ENCODE measurements around the gene DAB2IP. TPM values are rescaled to one million over a fixed set of nuclear protein-coding genes. Genes with fewer than 3 reads are reported as not detected.

The DAB2IP gene
- total and polyA plus RNA-seq, 2 experiments from 2014 or later, result 8.9 to 42.8 TPM

DNA sequence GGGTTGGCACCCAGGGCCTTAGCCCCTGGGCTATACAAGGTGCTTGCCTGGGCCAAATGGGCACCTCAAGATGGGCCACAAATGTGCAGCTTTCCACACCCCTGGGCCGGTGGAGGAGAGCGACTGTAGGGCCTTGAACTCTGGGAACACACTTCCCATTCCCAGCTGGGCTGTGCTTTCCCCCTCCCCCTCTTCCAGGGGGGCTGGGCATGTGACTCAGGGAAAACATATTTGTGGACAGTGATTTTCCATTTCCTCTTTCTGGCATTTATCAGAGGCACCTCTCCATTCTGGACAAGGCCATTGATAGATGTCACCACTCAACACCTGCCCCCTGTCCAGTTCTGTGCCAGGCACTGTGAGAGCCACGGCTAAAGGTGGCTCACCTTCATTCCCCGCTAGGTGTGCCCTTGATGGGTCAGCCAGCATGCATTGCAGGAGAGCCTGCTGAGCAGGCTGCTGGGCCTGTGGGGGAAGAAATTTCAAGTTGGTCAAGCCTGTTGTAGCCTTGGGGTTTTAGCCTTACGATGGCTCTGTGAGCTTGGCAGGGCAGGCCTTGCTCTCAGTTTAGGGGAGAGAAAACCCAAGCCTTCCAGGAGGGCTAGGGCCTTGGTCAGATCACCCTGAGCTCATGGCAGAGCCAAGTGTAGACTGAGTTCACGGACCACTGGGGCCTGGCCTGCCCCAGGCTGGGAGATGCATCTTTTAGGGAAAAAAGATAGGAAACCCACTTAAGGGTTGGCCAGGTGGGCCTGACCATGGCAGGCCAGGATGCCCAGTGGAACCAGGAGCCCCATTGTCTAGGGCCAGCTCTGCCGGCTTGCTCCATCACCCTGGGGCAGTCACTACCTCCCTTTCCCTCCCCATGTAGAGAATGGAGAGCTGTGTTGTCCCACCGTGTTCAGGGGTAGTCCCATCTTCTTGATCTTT is 113.9 kb downstream of the DAB2IP start:
- Mint-ChIP-seq H3K4me1 (peaks cover 4% of the 10 kb centered on the region; the same call in 1 of the 3 replicates), H3K4me3 (no peak overlapping the region), H3K9me3 (no peaks in the 10 kb centered on the region; the same call in 2 of the 3 replicates), H3K36me3 (ENCODE audit: low read depth) (peaks cover 41% of the 10 kb centered on the region), H3K27ac (peak overlapping the region; percentile 72; the same call in 1 of the 2 replicates), H3K27me3 (ENCODE audit: insufficient read depth, low read depth, poor library complexity) (peaks cover 10% of the 10 kb centered on the region)
- Histone ChIP-seq H3K4me3 (no peak overlapping the region), H2AFZ (no peak overlapping the region), H3K36me3 (ENCODE audit: insufficient read depth) (peaks cover 10% of the 10 kb centered on the region; the same call in 1 of the 2 replicates), H3K9me2 (ENCODE audit: insufficient read depth) (no peaks in the 10 kb centered on the region), H3K27ac (ENCODE audit: low read depth) (no peak overlapping the region; the same call in 1 of the 2 replicates), H3K4me2 (no peak overlapping the region), H4K20me1 (replicated peaks; ENCODE audit: insufficient read depth) (peaks cover 4% of the 10 kb centered on the region; the same call in 1 of the 2 replicates), H3K27me3 (ENCODE audit: insufficient read depth) (no peaks in the 10 kb centered on the region), H3K79me2 (replicated peaks; ENCODE audit: insufficient read depth) (no peaks in the 10 kb centered on the region), H3F3A (replicated peaks; ENCODE audit: low read depth) (no peaks in the 10 kb centered on the region), H3K4me1 (ENCODE audit: insufficient read depth) (no peaks in the 10 kb centered on the region)
- ATAC-seq (peak; percentile 17; the same call in 1 of the 3 replicates), DNase-seq (ENCODE audit: low spot score) (no peak)
- TF ChIP-seq ETS1 (IDR thresholded peaks at IDR 0.05) (no peak), EZH2phosphoT487 (IDR thresholded peaks at IDR 0.05; ENCODE audit: unreplicated experiment) (no peak), STAT1 (IDR thresholded peaks at IDR 0.05; ENCODE audit: unreplicated experiment) (no peak), EZH2 (IDR thresholded peaks at IDR 0.05; ENCODE audit: low read depth, unreplicated experiment) (no peak), CREB1 (CRISPR knock-in tag; IDR thresholded peaks at IDR 0.05; ENCODE audit: low read depth) (no peak)
- TF ChIP-seq, protein P1, sequence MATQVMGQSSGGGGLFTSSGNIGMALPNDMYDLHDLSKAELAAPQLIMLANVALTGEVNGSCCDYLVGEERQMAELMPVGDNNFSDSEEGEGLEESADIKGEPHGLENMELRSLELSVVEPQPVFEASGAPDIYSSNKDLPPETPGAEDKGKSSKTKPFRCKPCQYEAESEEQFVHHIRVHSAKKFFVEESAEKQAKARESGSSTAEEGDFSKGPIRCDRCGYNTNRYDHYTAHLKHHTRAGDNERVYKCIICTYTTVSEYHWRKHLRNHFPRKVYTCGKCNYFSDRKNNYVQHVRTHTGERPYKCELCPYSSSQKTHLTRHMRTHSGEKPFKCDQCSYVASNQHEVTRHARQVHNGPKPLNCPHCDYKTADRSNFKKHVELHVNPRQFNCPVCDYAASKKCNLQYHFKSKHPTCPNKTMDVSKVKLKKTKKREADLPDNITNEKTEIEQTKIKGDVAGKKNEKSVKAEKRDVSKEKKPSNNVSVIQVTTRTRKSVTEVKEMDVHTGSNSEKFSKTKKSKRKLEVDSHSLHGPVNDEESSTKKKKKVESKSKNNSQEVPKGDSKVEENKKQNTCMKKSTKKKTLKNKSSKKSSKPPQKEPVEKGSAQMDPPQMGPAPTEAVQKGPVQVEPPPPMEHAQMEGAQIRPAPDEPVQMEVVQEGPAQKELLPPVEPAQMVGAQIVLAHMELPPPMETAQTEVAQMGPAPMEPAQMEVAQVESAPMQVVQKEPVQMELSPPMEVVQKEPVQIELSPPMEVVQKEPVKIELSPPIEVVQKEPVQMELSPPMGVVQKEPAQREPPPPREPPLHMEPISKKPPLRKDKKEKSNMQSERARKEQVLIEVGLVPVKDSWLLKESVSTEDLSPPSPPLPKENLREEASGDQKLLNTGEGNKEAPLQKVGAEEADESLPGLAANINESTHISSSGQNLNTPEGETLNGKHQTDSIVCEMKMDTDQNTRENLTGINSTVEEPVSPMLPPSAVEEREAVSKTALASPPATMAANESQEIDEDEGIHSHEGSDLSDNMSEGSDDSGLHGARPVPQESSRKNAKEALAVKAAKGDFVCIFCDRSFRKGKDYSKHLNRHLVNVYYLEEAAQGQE (IDR thresholded peaks at IDR 0.05; ENCODE audit: unreplicated experiment), result no peak
- TF ChIP-seq, protein P2, sequence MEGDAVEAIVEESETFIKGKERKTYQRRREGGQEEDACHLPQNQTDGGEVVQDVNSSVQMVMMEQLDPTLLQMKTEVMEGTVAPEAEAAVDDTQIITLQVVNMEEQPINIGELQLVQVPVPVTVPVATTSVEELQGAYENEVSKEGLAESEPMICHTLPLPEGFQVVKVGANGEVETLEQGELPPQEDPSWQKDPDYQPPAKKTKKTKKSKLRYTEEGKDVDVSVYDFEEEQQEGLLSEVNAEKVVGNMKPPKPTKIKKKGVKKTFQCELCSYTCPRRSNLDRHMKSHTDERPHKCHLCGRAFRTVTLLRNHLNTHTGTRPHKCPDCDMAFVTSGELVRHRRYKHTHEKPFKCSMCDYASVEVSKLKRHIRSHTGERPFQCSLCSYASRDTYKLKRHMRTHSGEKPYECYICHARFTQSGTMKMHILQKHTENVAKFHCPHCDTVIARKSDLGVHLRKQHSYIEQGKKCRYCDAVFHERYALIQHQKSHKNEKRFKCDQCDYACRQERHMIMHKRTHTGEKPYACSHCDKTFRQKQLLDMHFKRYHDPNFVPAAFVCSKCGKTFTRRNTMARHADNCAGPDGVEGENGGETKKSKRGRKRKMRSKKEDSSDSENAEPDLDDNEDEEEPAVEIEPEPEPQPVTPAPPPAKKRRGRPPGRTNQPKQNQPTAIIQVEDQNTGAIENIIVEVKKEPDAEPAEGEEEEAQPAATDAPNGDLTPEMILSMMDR (conservative IDR thresholded peaks at IDR 0.05; ENCODE audit: low read depth in 2 of 2), result no peak
- TF ChIP-seq, protein P3, sequence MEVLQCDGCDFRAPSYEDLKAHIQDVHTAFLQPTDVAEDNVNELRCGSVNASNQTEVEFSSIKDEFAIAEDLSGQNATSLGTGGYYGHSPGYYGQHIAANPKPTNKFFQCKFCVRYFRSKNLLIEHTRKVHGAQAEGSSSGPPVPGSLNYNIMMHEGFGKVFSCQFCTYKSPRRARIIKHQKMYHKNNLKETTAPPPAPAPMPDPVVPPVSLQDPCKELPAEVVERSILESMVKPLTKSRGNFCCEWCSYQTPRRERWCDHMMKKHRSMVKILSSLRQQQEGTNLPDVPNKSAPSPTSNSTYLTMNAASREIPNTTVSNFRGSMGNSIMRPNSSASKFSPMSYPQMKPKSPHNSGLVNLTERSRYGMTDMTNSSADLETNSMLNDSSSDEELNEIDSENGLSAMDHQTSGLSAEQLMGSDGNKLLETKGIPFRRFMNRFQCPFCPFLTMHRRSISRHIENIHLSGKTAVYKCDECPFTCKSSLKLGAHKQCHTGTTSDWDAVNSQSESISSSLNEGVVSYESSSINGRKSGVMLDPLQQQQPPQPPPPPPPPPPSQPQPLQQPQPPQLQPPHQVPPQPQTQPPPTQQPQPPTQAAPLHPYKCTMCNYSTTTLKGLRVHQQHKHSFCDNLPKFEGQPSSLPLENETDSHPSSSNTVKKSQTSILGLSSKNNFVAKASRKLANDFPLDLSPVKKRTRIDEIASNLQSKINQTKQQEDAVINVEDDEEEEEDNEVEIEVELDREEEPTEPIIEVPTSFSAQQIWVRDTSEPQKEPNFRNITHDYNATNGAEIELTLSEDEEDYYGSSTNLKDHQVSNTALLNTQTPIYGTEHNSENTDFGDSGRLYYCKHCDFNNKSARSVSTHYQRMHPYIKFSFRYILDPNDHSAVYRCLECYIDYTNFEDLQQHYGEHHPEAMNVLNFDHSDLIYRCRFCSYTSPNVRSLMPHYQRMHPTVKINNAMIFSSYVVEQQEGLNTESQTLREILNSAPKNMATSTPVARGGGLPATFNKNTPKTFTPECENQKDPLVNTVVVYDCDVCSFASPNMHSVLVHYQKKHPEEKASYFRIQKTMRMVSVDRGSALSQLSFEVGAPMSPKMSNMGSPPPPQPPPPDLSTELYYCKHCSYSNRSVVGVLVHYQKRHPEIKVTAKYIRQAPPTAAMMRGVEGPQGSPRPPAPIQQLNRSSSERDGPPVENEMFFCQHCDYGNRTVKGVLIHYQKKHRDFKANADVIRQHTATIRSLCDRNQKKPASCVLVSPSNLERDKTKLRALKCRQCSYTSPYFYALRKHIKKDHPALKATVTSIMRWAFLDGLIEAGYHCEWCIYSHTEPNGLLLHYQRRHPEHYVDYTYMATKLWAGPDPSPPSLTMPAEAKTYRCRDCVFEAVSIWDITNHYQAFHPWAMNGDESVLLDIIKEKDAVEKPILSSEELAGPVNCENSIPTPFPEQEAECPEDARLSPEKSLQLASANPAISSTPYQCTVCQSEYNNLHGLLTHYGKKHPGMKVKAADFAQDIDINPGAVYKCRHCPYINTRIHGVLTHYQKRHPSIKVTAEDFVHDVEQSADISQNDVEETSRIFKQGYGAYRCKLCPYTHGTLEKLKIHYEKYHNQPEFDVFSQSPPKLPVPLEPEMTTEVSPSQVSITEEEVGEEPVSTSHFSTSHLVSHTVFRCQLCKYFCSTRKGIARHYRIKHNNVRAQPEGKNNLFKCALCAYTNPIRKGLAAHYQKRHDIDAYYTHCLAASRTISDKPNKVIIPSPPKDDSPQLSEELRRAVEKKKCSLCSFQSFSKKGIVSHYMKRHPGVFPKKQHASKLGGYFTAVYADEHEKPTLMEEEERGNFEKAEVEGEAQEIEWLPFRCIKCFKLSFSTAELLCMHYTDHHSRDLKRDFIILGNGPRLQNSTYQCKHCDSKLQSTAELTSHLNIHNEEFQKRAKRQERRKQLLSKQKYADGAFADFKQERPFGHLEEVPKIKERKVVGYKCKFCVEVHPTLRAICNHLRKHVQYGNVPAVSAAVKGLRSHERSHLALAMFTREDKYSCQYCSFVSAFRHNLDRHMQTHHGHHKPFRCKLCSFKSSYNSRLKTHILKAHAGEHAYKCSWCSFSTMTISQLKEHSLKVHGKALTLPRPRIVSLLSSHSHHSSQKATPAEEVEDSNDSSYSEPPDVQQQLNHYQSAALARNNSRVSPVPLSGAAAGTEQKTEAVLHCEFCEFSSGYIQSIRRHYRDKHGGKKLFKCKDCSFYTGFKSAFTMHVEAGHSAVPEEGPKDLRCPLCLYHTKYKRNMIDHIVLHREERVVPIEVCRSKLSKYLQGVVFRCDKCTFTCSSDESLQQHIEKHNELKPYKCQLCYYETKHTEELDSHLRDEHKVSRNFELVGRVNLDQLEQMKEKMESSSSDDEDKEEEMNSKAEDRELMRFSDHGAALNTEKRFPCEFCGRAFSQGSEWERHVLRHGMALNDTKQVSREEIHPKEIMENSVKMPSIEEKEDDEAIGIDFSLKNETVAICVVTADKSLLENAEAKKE (CRISPR knock-in tag; IDR thresholded peaks at IDR 0.05), result no peak

Data from GM23338 (cell line).